Neuronal stem cell (in vitro differentiated cells): ENCODE results near the gene SLC4A7. TPM values are rescaled to one million over a fixed set of nuclear protein-coding genes. Genes with fewer than 3 reads are reported as not detected.

Experiments used
- DNase-seq: peaks from one replicate; pipeline ENCODE4 v3.0.0-alpha.2; 2013; ENCODE audit warnings: low spot score
- H2AFZ ChIP-seq: one replicate; pipeline ENCODE4 v1.6.1; 2013; ENCODE audit warnings: mild to moderate bottlenecking, low read length, inconsistent platforms
- H2AK5ac ChIP-seq: 2 replicates; pipeline ENCODE4 v1.6.1; 2013; ENCODE audit warnings: low read depth, mild to moderate bottlenecking, inconsistent platforms, low read length, moderate library complexity, mixed read lengths
- H2BK120ac ChIP-seq: 2 replicates; pipeline ENCODE4 v1.6.1; 2013; ENCODE audit warnings: low read depth, mild to moderate bottlenecking, inconsistent platforms, low read length, moderate library complexity, mixed read lengths
- H2BK12ac ChIP-seq: one replicate; pipeline ENCODE4 v1.6.1; 2013; ENCODE audit warnings: low read length, inconsistent platforms
- H2BK15ac ChIP-seq: 2 replicates; pipeline ENCODE4 v1.6.1; 2013; ENCODE audit warnings: mild to moderate bottlenecking, low read length, inconsistent platforms, mixed read lengths
- H2BK5ac ChIP-seq: one replicate; pipeline ENCODE4 v1.6.1; 2013; ENCODE audit warnings: inconsistent platforms, mild to moderate bottlenecking, low read length, moderate library complexity
- H3K14ac ChIP-seq: one replicate; pipeline ENCODE4 v1.6.1; 2013; ENCODE audit warnings: low read length, inconsistent platforms
- H3K18ac ChIP-seq: 2 replicates; pipeline ENCODE4 v1.6.1; 2013; ENCODE audit warnings: low read length, inconsistent platforms
- H3K23ac ChIP-seq: 2 replicates; pipeline ENCODE4 v1.6.1; 2013; ENCODE audit warnings: low read depth, mild to moderate bottlenecking, mixed read lengths, low read length, inconsistent platforms; ENCODE audit not compliant: poor library complexity
- H3K27ac ChIP-seq: replicated peaks from 3 replicates; pipeline ENCODE4 v1.5.1; 2013; ENCODE audit warnings: low read length, inconsistent platforms
- H3K27me3 ChIP-seq, 3 experiments: 2 replicates each; pipeline ENCODE4 v1.6.1; 2013; ENCODE audit warnings: low read length in 3 of 3, mild to moderate bottlenecking in 2 of 3, inconsistent platforms in 1 of 3, low read depth in 1 of 3, mixed read lengths in 1 of 3, moderate library complexity in 1 of 3; ENCODE audit not compliant: control insufficient read depth in 3 of 3, insufficient read depth in 3 of 3
- H3K36me3 ChIP-seq, 2 donors: replicated peaks in 1 of 2; 2 replicates each; pipeline ENCODE4 v1.6.1; 2013; ENCODE audit warnings: low read length in 2 of 2; ENCODE audit not compliant: control insufficient read depth in 2 of 2, insufficient read depth in 2 of 2
- H3K4ac ChIP-seq: 2 replicates; pipeline ENCODE4 v1.6.1; 2013; ENCODE audit warnings: inconsistent platforms, mild to moderate bottlenecking, low read length, moderate library complexity
- H3K4me1 ChIP-seq, 2 donors: 1 replicate in 1 of 2; 2 replicates in 1 of 2; pipeline ENCODE4 v1.6.1; 2013; ENCODE audit warnings: low read length in 2 of 2, low read depth in 1 of 2; ENCODE audit not compliant: control insufficient read depth in 2 of 2, insufficient read depth in 1 of 2
- H3K4me2 ChIP-seq: one replicate; pipeline ENCODE4 v1.6.1; 2013; ENCODE audit warnings: mild to moderate bottlenecking, low read length, inconsistent platforms; ENCODE audit not compliant: insufficient read depth, poor library complexity, severe bottlenecking
- H3K4me3 ChIP-seq, 2 donors: 2 replicates each; pipeline ENCODE4 v1.5.1; 2013; ENCODE audit warnings: low read length in 2 of 2, mild to moderate bottlenecking in 2 of 2, inconsistent platforms in 1 of 2, moderate library complexity in 1 of 2
- H3K79me1 ChIP-seq: one replicate; pipeline ENCODE4 v1.6.1; 2013; ENCODE audit warnings: low read depth, mild to moderate bottlenecking, inconsistent platforms, low read length, moderate library complexity
- H3K9ac ChIP-seq: one replicate; pipeline ENCODE4 v1.6.1; 2013; ENCODE audit warnings: mild to moderate bottlenecking, low read depth, low read length, inconsistent platforms; ENCODE audit not compliant: poor library complexity
- H3K9me3 ChIP-seq, 2 donors: replicated peaks in 1 of 2; 2 replicates each; pipeline versions ENCODE3 to v1.6.1; 2013; ENCODE audit warnings: low read length in 2 of 2, mild to moderate bottlenecking in 2 of 2, inconsistent platforms in 1 of 2, low read depth in 1 of 2, mixed read lengths in 1 of 2, moderate library complexity in 1 of 2; ENCODE audit not compliant: control insufficient read depth in 2 of 2, insufficient read depth in 1 of 2
- H4K8ac ChIP-seq: one replicate; pipeline ENCODE4 v1.6.1; 2013; ENCODE audit warnings: low read depth, mild to moderate bottlenecking, inconsistent platforms, low read length, moderate library complexity
- H4K91ac ChIP-seq: one replicate; pipeline ENCODE4 v1.6.1; 2013; ENCODE audit warnings: low read length, low read depth, mild to moderate bottlenecking, inconsistent platforms; ENCODE audit not compliant: poor library complexity
- WGBS, 2 donors: extraction: QIAGEN DNeasy Blood & Tissue Kit; methylation state at CpG; one replicate each; pipeline ENCODE4 v1.1.7; 2013; ENCODE audit warnings: missing lambda C conversion rate in 2 of 2, mixed read lengths in 1 of 2; ENCODE audit not compliant: insufficient read length in 2 of 2, insufficient replicate concordance in 1 of 2; ENCODE audit errors: extremely low coverage in 2 of 2; 5-methylcytosine and 5-hydroxymethylcytosine counted together
- small RNA-seq: library from polyadenylated mRNA; stranded (forward); fragments of <200 nt; extraction: miRNeasy Mini kit (QIAGEN cat#:217004); gene quantifications from one replicate; pipeline ENCODE3, GENCODE V24; 2013; ENCODE audit not compliant: insufficient read depth

SLC4A7 gene

DNA sequence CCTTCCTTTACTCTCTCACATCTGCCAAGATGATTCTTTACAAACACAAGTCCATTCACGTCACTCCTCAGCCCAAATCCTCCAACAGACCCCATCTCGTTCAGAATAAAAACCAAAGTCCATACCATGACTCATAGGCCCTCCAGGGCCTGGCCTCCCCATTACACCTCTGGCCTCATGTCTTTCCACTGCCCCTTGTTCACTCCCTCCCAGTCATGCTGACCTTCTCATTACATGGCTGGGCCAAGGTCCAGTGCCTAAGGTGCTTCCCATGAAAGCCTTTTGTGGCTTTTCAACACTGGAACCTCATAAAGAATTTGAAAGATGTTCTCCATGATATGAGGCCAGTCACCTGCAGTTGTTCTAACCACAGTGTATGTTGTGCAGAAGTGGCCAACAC is 159.5 kb downstream of the SLC4A7 start:
- H3K9ac ChIP-seq = no peak overlapping the region
- no peak overlapping the region for H2BK5ac ChIP-seq
- H2AFZ ChIP-seq = no peak overlapping the region
- no peak overlapping the region for H2BK15ac ChIP-seq
- H2BK12ac ChIP-seq = no peak overlapping the region
- no peaks in the 10 kb centered on the region for H3K4me1 ChIP-seq
- H3K36me3 ChIP-seq = no peaks in the 10 kb centered on the region
- H2AK5ac ChIP-seq = no peak overlapping the region
- H3K4me3 ChIP-seq = no peak overlapping the region
- no peak overlapping the region for H3K18ac ChIP-seq
- no peaks in the 10 kb centered on the region for H3K79me1 ChIP-seq
- no peaks in the 10 kb centered on the region for H3K27me3 ChIP-seq
- H4K91ac ChIP-seq = no peak overlapping the region
- H3K14ac ChIP-seq = no peak overlapping the region
- no peak overlapping the region for H2BK120ac ChIP-seq
- H3K27ac ChIP-seq = no peak overlapping the region
- H3K4me2 ChIP-seq = no peak overlapping the region
- H4K8ac ChIP-seq = no peak overlapping the region
- no peak overlapping the region for H3K4ac ChIP-seq
- no peaks in the 10 kb centered on the region for H3K9me3 ChIP-seq
- H3K23ac ChIP-seq = no peak overlapping the region
- whole genome bisulfite sequencing, 2 donors = no CpG with 5 or more reads among the region's 2 CpGs
- no peak for DNase-seq

DNA sequence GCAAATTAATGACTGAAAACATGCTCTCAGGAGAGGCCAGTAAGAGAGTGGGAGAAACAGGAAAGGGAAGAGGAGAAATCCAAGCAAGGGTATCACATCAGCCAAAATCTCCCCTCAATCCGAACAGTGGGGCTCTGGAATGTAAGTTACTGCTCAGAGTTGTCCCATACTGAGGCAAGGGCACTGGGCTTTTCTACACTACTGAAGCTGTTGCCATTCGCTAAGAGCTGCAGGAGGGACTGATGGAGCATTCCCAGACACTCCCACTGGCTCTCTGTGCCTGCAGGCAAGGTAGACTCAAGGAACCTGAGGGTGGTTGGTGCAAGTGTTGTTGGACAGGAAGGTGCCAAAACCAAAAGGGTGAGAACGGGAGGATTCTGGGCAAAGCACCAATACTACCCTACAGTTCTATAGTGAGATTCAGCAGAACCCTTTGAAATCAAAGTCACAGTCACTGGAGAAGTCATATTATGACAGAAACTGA is 161.1 kb downstream of the SLC4A7 start:
- no peak overlapping the region for H3K4ac ChIP-seq
- H2BK15ac ChIP-seq = no peak overlapping the region
- no peaks in the 10 kb centered on the region for H3K36me3 ChIP-seq
- peak overlapping the region; percentile 39 for H3K9ac ChIP-seq
- no peak for DNase-seq
- no peak overlapping the region for H2AFZ ChIP-seq
- no peaks in the 10 kb centered on the region for H3K4me1 ChIP-seq
- H3K14ac ChIP-seq = no peak overlapping the region
- no peak overlapping the region for H3K4me3 ChIP-seq
- H3K18ac ChIP-seq = no peak overlapping the region
- H4K91ac ChIP-seq = no peak overlapping the region
- no peak overlapping the region for H2AK5ac ChIP-seq
- no CpG with 5 or more reads among the region's 3 CpGs for WGBS, 2 donors
- H3K4me2 ChIP-seq = no peak overlapping the region
- H3K9me3 ChIP-seq = no peaks in the 10 kb centered on the region
- H4K8ac ChIP-seq = no peak overlapping the region
- H3K79me1 ChIP-seq = no peaks in the 10 kb centered on the region
- H2BK5ac ChIP-seq = no peak overlapping the region
- H3K27ac ChIP-seq = no peak overlapping the region
- no peaks in the 10 kb centered on the region for H3K27me3 ChIP-seq
- H2BK120ac ChIP-seq = no peak overlapping the region
- H2BK12ac ChIP-seq = no peak overlapping the region
- no peak overlapping the region for H3K23ac ChIP-seq

Small RNA genes lying within 50 kb of the gene (small RNA-seq; reads per million reads assigned to genes)
- gene AC137675.1 (not detected), gene RNU1-96P (not detected)
